Lung (tissue), 12 donors: Measurements from ENCODE around the gene CCT5. TPM values are rescaled to one million over a fixed set of nuclear protein-coding genes. Genes with fewer than 3 reads are reported as not detected.

Experiments
- ATAC-seq: fragments of 200-7000 bp; cut with Tn5 transposase; one replicate; pipeline ENCODE4 v1.9.1; 2020; ENCODE audit warnings: moderate number of reproducible peaks; ENCODE audit not compliant: insufficient read depth, low FRiP score
- DNase-seq, 3 donors: peaks; one replicate each; pipeline ENCODE4 v3.0.0-alpha.2; 2013 to 2017
- H3K27ac ChIP-seq, 2 donors: one replicate each; pipeline ENCODE4 v1.5.1; 2013; ENCODE audit warnings: mild to moderate bottlenecking in 2 of 2, moderate library complexity in 2 of 2, control low read depth in 1 of 2, inconsistent platforms in 1 of 2, low read depth in 1 of 2, low read length in 1 of 2
- H3K27me3 ChIP-seq, 3 donors: one replicate each; pipeline ENCODE4 v1.5.1; 2013; ENCODE audit warnings: low read length in 2 of 3; ENCODE audit not compliant: control insufficient read depth in 3 of 3, insufficient read depth in 3 of 3
- H3K36me3 ChIP-seq, 4 donors: one replicate each; pipeline ENCODE4 v1.5.1; 2013; ENCODE audit warnings: low read length in 4 of 4, mild to moderate bottlenecking in 1 of 4, moderate library complexity in 1 of 4; ENCODE audit not compliant: control insufficient read depth in 4 of 4, insufficient read depth in 4 of 4
- H3K4me1 ChIP-seq, 5 donors: one replicate each; pipeline ENCODE4 v1.5.1; 2013; ENCODE audit warnings: low read length in 5 of 5, mild to moderate bottlenecking in 2 of 5, moderate library complexity in 1 of 5; ENCODE audit not compliant: control insufficient read depth in 5 of 5, insufficient read depth in 5 of 5
- H3K4me3 ChIP-seq: one replicate; pipeline ENCODE4 v1.5.1; 2013; ENCODE audit warnings: mild to moderate bottlenecking, control low read depth, moderate library complexity
- H3K9ac ChIP-seq, 2 donors: one replicate each; pipeline ENCODE4 v1.5.1; 2013; ENCODE audit warnings: low read length in 2 of 2, control low read depth in 1 of 2; ENCODE audit not compliant: insufficient read depth in 1 of 2
- H3K9me3 ChIP-seq, 4 donors: one replicate each; pipeline ENCODE4 v1.5.1; 2013; ENCODE audit warnings: low read length in 3 of 4, mild to moderate bottlenecking in 1 of 4, moderate library complexity in 1 of 4; ENCODE audit not compliant: control insufficient read depth in 4 of 4, insufficient read depth in 3 of 4
- CTCF ChIP-seq: IDR thresholded peaks from 2 replicates; pipeline ENCODE4 v1.5.1; 2012; ENCODE audit warnings: mild to moderate bottlenecking; ENCODE audit errors: control extremely low read depth, extremely low read depth
- WGBS, 2 donors: extraction: QIAGEN DNeasy Blood & Tissue Kit; methylation state at CpG; one replicate each; pipeline ENCODE4 v1.1.7; 2013; 5-methylcytosine and 5-hydroxymethylcytosine counted together
- polyA plus RNA-seq, 2 donors: library from polyadenylated mRNA; stranded (reverse); fragments of 200-250 nt; gene quantifications; one replicate each; pipeline ENCODE4 v1.2.1, GENCODE V29; 2013
- total RNA-seq, 2 donors: library from RNA; depleted of rRNA in 1 of 2; stranded (reverse); fragments of >200 nt in 1 of 2; gene quantifications; one replicate each; pipeline ENCODE4 v1.2.1, GENCODE V29; 2014 to 2021
- donor health status: control.
- donor health status: control.
- donor health status: Bipolar disorder and iron deficiency.
- donor health status: healthy.
- donor health status: DM: yes; HTN: yes; CAD: no.

The CCT5 gene
- total and polyA plus RNA-seq, 4 donors, result 127 to 257 (median 155) TPM

DNA sequence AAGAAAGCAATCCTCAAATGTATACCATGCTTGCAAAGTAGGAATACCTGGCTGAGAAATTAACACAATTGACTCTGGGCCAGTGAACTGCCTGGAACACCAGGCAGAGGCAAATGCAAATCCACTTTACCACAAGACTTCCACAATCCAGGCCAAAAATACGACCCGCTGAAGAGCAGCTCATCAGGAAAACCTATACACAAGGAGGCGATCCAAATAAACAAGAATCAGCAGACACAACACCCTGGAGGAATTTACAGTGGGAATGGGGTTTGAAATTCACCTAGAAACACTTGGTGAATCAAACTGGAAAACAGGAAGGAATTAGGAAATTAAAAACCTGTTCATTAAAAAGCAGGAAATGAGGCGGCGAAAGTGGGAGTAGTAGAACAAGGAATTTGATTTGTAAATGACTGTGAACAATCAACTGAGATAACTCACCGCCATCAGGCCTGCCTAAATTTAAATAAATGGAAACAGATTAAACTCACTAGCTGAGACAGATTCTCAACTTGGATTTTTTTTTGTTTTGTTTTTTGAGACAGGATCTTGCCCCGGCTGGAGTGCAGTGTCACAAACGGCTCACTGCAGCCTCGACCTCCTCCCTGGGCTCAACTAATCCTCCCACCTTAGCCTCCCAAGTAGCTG, 41.7 kb downstream of the CCT5 start:
- TF ChIP-seq CTCF, result no peak
- Histone ChIP-seq H3K4me3 (no peak overlapping the region), H3K4me1 (peaks cover 0 to 5% (median 0%) of the 10 kb centered on the region in 5 donors), H3K27me3 (no peaks in the 10 kb centered on the region), H3K9me3 (no peaks in the 10 kb centered on the region), H3K36me3 (peaks cover 0 to 7% (median 4%) of the 10 kb centered on the region in 4 donors), H3K27ac (no peak overlapping the region), H3K9ac (no peak overlapping the region)
- ATAC-seq (no peak), DNase-seq (no peak)
- 71 to 78% methylated on average over 9 of the region's 9 CpGs for WGBS, 2 donors

DNA sequence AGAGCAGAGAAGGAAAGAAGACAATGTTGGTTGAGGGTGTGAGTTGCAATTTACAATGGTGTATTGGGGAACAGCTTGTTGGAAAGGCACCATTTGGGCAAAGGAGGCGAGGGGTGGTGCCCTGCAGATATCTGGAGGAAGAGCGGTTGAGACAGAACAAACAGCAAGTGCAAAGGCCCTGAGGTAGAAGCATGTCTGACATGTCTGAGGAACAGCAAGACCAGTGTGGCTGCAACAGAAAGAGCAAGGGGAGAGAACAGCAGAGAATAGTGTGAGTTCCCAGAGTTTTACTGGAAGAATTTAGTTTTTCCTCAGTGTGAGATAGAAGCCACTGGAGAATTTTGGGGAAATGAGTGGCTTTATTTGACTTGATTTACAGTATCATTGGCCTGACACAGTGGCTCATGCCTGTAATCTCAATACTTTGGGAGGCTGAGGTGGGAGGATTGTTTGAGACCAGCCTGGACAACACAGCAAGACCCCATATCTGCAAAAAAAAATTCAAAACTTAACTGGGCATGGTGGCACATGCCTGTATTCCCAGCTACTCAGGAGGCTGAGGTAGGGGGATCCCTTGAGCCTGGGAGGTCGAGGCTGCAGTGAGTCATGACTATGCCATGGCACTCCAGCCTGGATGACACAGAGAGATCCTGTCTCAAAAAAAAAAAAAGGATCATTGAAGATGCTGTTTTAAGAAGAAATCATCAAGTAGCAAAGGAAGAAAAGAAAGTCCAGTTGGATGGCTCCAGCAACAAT, 44.0 kb downstream of the CCT5 start:
- 94% methylated on average over 3 of the region's 3 CpGs for WGBS, 2 donors
- H3K9me3 ChIP-seq, result no peaks in the 10 kb centered on the region
- H3K36me3 ChIP-seq, result peaks cover 0 to 7% (median 2%) of the 10 kb centered on the region in 4 donors
- no peak for DNase-seq
- no peak for TF ChIP-seq CTCF
- H3K4me1 ChIP-seq, result peaks cover 0 to 1% (median 0%) of the 10 kb centered on the region in 5 donors
- H3K27ac ChIP-seq, result no peak overlapping the region
- no peak overlapping the region for H3K4me3 ChIP-seq
- peaks cover 0 to 2% (median 0%) of the 10 kb centered on the region in 3 donors for H3K27me3 ChIP-seq
- no peak overlapping the region for H3K9ac ChIP-seq
- no peak for ATAC-seq

- Histone ChIP-seq H3K9me3 (no peaks in the 10 kb centered on the region), H3K9ac (no peak overlapping the region), H3K36me3 (peaks cover 0 to 4% (median 0%) of the 10 kb centered on the region in 4 donors), H3K4me1 (peaks cover 0 to 1% (median 0%) of the 10 kb centered on the region in 5 donors), H3K27ac (no peak overlapping the region), H3K4me3 (no peak overlapping the region), H3K27me3 (peaks cover 0 to 2% (median 0%) of the 10 kb centered on the region in 3 donors)
- DNase-seq (no peak), ATAC-seq (no peak)
- no peak for TF ChIP-seq CTCF
- WGBS, 2 donors, result 78 to 92% methylated on average over 8 of the region's 8 CpGs
Measured at GRCh38 chr5:10295619-10296326, 45.7 kb downstream of the CCT5 start.
